Endothelial cell of umbilical vein (primary cell): ENCODE results near the gene FBXL17.

ENCODE experiments used
- EZH2 ChIP-seq: IDR thresholded peaks from 2 replicates; pipeline ENCODE4 v1.6.1; 2012; ENCODE audit warnings: borderline replicate concordance, low read depth, mild to moderate bottlenecking, moderate library complexity, low read length, inconsistent platforms; ENCODE audit not compliant: severe bottlenecking
- FOS ChIP-seq: IDR thresholded peaks from 2 replicates; pipeline ENCODE4 v1.6.1; 2011; ENCODE audit warnings: mild to moderate bottlenecking, low read length, moderate library complexity, borderline replicate concordance; ENCODE audit not compliant: insufficient read depth
- MAX ChIP-seq: IDR thresholded peaks from 2 replicates; pipeline ENCODE4 v1.6.1; 2011; ENCODE audit not compliant: insufficient read depth, insufficient read length
- POLR2A ChIP-seq: IDR thresholded peaks from 2 replicates; pipeline ENCODE4 v1.6.1; 2012; ENCODE audit warnings: low read depth, mild to moderate bottlenecking, control low read depth, low read length
- POLR2AphosphoS5 ChIP-seq: IDR thresholded peaks from 2 replicates; pipeline ENCODE4 v1.6.1; 2012; ENCODE audit warnings: low read depth, mild to moderate bottlenecking, control low read depth, low read length, moderate library complexity; ENCODE audit not compliant: insufficient read depth
- TF ChIP-seq, protein P1 (sequence below), 2 donors: IDR thresholded peaks; 1 replicate in 1 of 2; 2 replicates in 1 of 2; pipeline ENCODE4 v1.5.1; 2011; ENCODE audit warnings: low read length in 2 of 2, mild to moderate bottlenecking in 2 of 2, moderate library complexity in 2 of 2, control low read depth in 1 of 2, inconsistent platforms in 1 of 2, low read depth in 1 of 2; ENCODE audit not compliant: insufficient read depth in 1 of 2; ENCODE audit errors: extremely low read depth in 1 of 2

DNA sequence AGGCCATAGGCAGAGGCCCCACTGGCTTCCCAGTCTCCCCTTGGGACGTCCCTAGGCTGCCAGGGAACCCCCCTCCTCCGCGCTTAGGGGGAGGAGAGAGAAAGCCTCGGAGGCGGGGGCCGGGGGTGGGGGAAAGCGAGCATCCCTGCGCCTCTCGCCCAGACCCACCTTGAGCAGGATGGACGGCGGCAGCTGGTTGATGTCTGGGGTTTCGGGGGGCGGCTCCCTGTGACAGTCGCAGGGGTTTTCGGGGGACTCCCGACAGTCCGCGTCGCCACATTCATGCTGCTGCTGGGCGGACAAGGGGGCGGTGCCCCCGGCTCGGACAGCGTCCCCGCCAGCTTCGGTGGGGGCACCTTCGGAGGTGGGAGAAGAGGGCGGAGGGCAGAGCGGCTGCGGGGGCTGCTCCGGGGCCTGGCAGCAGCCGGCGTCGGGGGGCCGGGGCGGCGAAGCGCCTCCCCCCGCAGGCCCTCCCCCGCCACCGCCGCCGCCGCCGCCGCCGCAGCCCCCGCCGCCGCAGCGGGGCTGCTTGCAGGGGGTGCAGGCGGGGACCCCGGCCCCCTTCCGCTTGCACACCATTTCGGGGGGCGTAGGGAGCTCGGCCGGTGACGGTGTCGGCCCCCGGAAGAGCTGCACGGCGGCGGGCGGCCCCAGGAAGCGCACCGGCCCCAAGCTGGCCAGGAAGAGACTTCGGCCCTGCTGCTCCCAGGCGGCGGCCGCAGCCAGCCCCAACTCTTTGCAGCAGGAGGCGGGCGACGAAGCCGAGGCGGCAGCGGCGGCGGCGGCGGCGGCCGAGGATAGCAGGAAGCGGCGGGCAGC, 1.2 kb downstream of the FBXL17 start:
- TF ChIP-seq, protein P1, sequence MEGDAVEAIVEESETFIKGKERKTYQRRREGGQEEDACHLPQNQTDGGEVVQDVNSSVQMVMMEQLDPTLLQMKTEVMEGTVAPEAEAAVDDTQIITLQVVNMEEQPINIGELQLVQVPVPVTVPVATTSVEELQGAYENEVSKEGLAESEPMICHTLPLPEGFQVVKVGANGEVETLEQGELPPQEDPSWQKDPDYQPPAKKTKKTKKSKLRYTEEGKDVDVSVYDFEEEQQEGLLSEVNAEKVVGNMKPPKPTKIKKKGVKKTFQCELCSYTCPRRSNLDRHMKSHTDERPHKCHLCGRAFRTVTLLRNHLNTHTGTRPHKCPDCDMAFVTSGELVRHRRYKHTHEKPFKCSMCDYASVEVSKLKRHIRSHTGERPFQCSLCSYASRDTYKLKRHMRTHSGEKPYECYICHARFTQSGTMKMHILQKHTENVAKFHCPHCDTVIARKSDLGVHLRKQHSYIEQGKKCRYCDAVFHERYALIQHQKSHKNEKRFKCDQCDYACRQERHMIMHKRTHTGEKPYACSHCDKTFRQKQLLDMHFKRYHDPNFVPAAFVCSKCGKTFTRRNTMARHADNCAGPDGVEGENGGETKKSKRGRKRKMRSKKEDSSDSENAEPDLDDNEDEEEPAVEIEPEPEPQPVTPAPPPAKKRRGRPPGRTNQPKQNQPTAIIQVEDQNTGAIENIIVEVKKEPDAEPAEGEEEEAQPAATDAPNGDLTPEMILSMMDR (IDR thresholded peaks at IDR 0.05; ENCODE audit: extremely low read depth in 1 of 2, insufficient read depth in 1 of 2, low read depth in 1 of 2, low read length in 2 of 2): no peak
- TF ChIP-seq POLR2A (no peak), EZH2 (no peak), MAX (no peak), FOS (no peak), POLR2AphosphoS5 (no peak)
